ENCODE results near the gene TMEM126B.

The TMEM126B gene

DNA sequence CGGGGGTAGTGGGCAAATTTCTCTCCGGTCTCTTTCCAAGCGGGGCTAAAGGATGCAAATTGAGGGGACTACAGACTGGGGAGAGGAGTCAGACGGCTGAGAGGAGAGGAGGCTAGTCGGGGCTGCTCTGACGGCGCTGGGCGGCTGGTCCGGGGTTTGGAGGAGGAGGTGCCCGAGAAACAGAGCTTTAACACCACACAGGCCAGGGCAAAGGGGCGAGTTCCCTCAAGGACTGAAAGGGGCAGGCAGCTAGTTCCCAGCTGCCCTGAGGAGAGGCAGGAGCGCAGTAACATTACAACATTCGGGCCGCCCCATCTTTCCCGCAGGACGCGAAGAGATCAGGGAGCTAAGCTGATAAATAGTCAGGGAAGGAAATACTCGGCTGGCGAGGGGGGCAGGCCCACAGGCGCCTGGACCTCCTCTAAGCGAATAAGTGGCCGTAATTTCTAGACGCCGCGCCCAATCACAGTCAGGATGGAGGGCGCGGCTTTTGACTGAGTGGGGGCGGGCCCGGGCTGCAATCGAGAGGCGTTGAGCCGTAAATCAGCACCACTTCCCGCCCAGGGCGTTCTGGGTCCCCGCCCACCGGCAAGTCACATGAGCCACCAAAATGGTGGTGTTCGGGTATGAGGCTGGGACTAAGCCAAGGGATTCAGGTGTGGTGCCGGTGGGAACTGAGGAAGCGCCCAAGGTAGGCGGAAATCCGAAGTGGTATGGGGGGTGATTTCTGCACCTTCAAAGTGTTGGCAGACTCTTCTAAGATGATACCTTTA lies at the start of gene TMEM126B:
Gene TMEM126B (plus strand): TSS at position 596 of the 773 bp plus-strand sequence. CDS start 15 bp downstream, at position 611.
- DNase-seq (ENCODE audit: low read depth): peak; percentile 96
- H3K4me3 ChIP-seq (ENCODE audit: low read length): peak within 1 kb of the TSS; percentile 75
- TF ChIP-seq, protein P1, sequence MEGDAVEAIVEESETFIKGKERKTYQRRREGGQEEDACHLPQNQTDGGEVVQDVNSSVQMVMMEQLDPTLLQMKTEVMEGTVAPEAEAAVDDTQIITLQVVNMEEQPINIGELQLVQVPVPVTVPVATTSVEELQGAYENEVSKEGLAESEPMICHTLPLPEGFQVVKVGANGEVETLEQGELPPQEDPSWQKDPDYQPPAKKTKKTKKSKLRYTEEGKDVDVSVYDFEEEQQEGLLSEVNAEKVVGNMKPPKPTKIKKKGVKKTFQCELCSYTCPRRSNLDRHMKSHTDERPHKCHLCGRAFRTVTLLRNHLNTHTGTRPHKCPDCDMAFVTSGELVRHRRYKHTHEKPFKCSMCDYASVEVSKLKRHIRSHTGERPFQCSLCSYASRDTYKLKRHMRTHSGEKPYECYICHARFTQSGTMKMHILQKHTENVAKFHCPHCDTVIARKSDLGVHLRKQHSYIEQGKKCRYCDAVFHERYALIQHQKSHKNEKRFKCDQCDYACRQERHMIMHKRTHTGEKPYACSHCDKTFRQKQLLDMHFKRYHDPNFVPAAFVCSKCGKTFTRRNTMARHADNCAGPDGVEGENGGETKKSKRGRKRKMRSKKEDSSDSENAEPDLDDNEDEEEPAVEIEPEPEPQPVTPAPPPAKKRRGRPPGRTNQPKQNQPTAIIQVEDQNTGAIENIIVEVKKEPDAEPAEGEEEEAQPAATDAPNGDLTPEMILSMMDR (conservative IDR thresholded peaks at IDR 0.05; ENCODE audit: low read length): no peak

DNA sequence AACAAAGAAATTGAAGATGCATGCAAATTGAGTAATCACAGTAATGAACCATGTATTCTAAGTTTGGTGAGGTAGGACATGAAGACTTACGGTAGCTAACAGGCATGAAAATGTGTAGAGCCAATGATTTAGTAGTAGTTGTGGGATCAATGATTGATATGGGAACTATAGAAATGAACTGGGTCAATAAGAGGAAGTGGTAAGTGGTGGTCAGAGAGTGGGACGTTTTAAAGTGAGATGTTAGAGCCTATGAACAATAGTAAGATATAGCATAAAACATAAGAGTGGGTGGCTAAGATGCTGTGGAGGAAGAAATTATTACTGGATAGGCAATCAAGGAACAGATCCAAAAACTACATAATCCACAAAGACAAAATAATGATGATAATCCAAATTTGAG lies 46.3 kb upstream of the TMEM126B start:
- TF ChIP-seq, protein P1 (conservative IDR thresholded peaks at IDR 0.05; ENCODE audit: low read length): no peak
- no peak for DNase-seq (ENCODE audit: low read depth)

DNA sequence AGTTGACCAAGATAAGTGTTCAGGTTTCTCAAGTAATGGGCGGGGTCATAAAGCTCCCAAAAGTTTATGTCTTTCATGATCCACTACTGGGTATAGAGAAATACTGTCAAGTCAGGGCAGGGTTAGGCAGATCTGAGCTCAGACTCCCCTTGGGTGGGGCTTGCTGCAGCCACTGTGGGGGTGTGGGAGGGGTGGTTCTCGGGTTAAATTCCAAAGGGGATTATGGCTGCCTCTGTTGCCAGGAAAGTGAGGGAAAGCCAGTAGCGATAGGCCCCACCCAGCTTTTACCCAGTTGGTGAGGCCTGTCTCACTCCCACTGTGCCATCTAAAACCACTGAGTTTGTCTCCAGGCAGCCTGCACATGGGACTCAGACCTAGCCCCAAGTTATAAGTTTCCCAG lies 39.0 kb upstream of the TMEM126B start:
- TF ChIP-seq, protein P1 (conservative IDR thresholded peaks at IDR 0.05; ENCODE audit: low read length): no peak
- DNase-seq (ENCODE audit: low read depth): no peak

More for the DNA sequence above, 46.3 kb upstream of the TMEM126B start:
- H3K4me3 ChIP-seq (ENCODE audit: low read length): no peak overlapping the region

DNA sequence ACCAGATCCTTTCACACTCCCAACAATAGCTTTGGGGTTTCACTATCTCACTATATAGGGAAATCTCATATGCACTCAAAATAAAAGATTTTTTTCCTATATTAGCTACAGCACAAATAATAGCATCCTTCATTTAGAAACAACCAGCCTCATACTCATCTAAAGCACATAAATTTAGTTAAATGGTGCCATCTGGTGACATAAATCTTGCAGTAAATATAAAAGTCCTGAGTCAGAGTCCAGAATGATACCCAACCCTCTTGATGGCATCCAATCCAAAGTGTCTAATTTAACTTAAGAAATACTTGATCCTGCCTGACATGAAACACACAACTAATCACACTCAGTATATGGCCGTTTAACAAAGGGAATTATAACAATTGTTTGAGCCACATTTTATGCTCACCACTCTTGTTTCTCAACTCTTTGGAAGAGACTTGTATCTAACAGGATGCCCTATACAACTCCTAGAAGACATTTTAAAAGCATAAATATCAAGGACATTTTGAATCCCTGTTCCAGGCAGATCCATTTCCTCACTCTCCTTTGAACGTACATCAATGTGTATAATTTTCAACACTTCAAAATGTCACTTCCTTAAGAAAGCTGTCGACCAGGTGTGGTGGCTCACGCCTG lies 37.4 kb upstream of the TMEM126B start:
- H3K4me3 ChIP-seq (ENCODE audit: low read length): no peak overlapping the region
- TF ChIP-seq, protein P1 (conservative IDR thresholded peaks at IDR 0.05; ENCODE audit: low read length): no peak
- peak; percentile 41 for DNase-seq (ENCODE audit: low read depth)

More for the DNA sequence above, 39.0 kb upstream of the TMEM126B start:
- no peak overlapping the region for H3K4me3 ChIP-seq (ENCODE audit: low read length)

DNA sequence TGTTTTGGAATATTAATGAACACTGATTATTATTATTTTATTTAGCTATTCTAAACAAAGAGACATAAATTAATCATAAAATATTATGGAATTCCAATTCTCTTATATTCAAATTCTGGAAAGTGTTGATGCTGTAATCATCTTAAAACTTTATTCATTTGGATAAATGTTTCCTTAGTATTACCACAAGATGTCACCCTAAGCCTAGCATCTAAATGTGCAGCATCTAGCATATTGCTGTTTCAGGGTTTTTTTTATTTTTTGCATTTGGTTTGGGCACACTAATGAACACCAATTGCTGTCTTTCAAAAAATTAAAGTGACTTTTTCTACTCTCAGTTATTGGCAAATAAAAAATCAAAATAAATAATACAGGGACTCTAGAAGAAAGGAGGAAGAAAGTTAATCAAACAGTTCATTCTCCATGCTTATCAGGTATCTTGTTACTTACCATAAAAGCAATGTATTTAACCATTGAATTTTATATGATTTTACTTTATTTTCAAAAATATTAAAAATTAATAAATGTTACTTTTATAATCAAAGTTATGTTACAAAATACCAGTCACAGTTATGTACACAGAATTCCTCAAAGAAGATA lies 33.0 kb upstream of the TMEM126B start:
- peak; percentile 61 for DNase-seq (ENCODE audit: low read depth)
- TF ChIP-seq, protein P1 (conservative IDR thresholded peaks at IDR 0.05; ENCODE audit: low read length): peak; percentile 68

DNA sequence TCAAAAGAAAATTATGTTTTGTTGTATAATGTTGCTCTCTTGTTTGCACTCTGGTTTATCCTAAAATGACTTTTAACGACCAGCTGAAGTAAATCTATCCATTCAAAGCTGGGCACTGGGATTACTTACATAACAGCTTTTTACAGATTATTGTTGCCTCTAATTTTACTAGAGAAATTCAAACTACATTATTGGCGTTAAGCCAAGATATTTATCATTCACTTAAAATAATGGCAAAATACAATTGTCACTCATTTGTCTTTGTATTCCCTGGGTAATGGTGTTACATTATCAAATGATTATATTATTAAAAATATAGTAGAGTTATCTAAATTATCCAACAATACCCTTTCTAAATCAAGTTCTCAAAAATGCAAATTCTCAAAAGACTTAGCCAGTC lies 31.5 kb upstream of the TMEM126B start:
- TF ChIP-seq, protein P1 (conservative IDR thresholded peaks at IDR 0.05; ENCODE audit: low read length): no peak
- no peak for DNase-seq (ENCODE audit: low read depth)

More for the DNA sequence above, 33.0 kb upstream of the TMEM126B start:
- H3K4me3 ChIP-seq (ENCODE audit: low read length): no peak overlapping the region

More for the DNA sequence above, 31.5 kb upstream of the TMEM126B start:
- H3K4me3 ChIP-seq (ENCODE audit: low read length): no peak overlapping the region
